ENCODE measurements around the gene SLC27A2.

SLC27A2 gene

GRCh38 chr15:50144341-50145120 lies 37.5 kb upstream of the SLC27A2 start:
- TF ChIP-seq FOXP2 (optimal IDR thresholded peaks at IDR 0.05; ENCODE audit: borderline replicate concordance, extremely low read depth, extremely low read length, insufficient read depth) (no peak), POLR2AphosphoS5 (IDR thresholded peaks at IDR 0.05; ENCODE audit: low read depth, low read length) (no peak), SIN3A (IDR thresholded peaks at IDR 0.05; ENCODE audit: borderline replicate concordance, insufficient read depth, low read length) (no peak), TAF1 (IDR thresholded peaks at IDR 0.05; ENCODE audit: borderline replicate concordance, insufficient read depth, low read length) (no peak), REST (IDR thresholded peaks at IDR 0.05; ENCODE audit: insufficient read depth in 1 of 2, low read depth in 2 of 2, low read length in 2 of 2) (no peak)

GRCh38 chr15:50145451-50145872 lies 36.5 kb upstream of the SLC27A2 start:
- no peak for TF ChIP-seq REST (IDR thresholded peaks at IDR 0.05; ENCODE audit: insufficient read depth in 1 of 2, low read depth in 2 of 2, low read length in 2 of 2)
- TF ChIP-seq POLR2AphosphoS5 (IDR thresholded peaks at IDR 0.05; ENCODE audit: low read depth, low read length): no peak
- TF ChIP-seq TAF1 (IDR thresholded peaks at IDR 0.05; ENCODE audit: borderline replicate concordance, insufficient read depth, low read length): no peak
- no peak for TF ChIP-seq SIN3A (IDR thresholded peaks at IDR 0.05; ENCODE audit: borderline replicate concordance, insufficient read depth, low read length)
- TF ChIP-seq FOXP2 (optimal IDR thresholded peaks at IDR 0.05; ENCODE audit: borderline replicate concordance, extremely low read depth, extremely low read length, insufficient read depth): no peak

- no peak for TF ChIP-seq REST (IDR thresholded peaks at IDR 0.05; ENCODE audit: insufficient read depth in 1 of 2, low read depth in 2 of 2, low read length in 2 of 2)
- TF ChIP-seq POLR2AphosphoS5 (IDR thresholded peaks at IDR 0.05; ENCODE audit: low read depth, low read length): no peak
- no peak for TF ChIP-seq SIN3A (IDR thresholded peaks at IDR 0.05; ENCODE audit: borderline replicate concordance, insufficient read depth, low read length)
- TF ChIP-seq TAF1 (IDR thresholded peaks at IDR 0.05; ENCODE audit: borderline replicate concordance, insufficient read depth, low read length): no peak
- TF ChIP-seq FOXP2 (optimal IDR thresholded peaks at IDR 0.05; ENCODE audit: borderline replicate concordance, extremely low read depth, extremely low read length, insufficient read depth): no peak
These were observed 35.4 kb upstream of the SLC27A2 start for GRCh38 chr15:50146632-50147031.

GRCh38 chr15:50148362-50148963 lies 33.5 kb upstream of the SLC27A2 start:
- TF ChIP-seq FOXP2 (optimal IDR thresholded peaks at IDR 0.05; ENCODE audit: borderline replicate concordance, extremely low read depth, extremely low read length, insufficient read depth) (no peak), SIN3A (IDR thresholded peaks at IDR 0.05; ENCODE audit: borderline replicate concordance, insufficient read depth, low read length) (no peak), REST (IDR thresholded peaks at IDR 0.05; ENCODE audit: insufficient read depth in 1 of 2, low read depth in 2 of 2, low read length in 2 of 2) (no peak), POLR2AphosphoS5 (IDR thresholded peaks at IDR 0.05; ENCODE audit: low read depth, low read length) (no peak), TAF1 (IDR thresholded peaks at IDR 0.05; ENCODE audit: borderline replicate concordance, insufficient read depth, low read length) (no peak)
